ENCODE measurements around the gene ELFN1.

DNA sequence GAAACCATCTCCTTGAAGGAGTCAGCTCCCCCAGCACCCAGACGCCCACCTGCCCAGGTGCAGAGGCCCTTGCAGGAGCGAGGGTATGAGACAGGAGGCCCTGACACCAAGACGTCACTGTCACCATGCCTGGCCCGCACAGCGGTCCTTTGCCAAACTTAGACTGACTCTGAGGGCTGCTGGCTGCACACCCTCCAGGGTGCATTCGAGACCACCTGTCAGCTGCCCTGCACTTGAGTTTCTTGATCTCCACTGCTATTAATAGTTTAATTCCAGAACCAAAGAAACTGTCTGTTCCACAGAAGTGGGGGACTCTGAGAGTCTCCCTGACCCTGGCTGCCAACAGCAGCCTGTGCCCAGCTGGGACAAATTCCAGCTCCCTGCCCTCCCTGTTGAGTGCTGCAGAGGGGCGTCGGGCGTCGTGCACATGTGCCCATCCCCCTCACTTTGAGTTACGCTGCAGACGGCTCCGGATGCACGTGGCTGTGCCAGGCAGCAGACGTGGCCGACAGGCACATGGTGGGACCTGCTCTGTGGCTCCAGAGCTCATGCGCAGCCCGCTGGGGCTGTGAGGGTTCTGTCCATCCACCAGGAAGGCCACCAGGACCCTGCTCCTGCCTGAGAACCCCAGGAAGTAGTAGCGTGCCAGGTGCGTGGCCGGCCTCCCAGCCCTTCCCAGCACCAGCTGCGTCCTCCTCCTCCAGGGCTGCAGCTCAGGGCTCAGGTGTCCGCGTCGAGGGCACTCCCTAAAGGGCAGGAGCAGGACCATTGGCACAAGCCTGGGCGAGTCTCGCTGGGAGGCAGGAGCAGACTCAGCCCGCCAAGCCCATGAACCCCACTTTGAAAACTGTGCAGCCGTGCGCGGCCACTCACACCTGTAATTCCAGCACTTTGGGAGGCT lies 24.8 kb downstream of the ELFN1 start:
- TF ChIP-seq, protein P1, sequence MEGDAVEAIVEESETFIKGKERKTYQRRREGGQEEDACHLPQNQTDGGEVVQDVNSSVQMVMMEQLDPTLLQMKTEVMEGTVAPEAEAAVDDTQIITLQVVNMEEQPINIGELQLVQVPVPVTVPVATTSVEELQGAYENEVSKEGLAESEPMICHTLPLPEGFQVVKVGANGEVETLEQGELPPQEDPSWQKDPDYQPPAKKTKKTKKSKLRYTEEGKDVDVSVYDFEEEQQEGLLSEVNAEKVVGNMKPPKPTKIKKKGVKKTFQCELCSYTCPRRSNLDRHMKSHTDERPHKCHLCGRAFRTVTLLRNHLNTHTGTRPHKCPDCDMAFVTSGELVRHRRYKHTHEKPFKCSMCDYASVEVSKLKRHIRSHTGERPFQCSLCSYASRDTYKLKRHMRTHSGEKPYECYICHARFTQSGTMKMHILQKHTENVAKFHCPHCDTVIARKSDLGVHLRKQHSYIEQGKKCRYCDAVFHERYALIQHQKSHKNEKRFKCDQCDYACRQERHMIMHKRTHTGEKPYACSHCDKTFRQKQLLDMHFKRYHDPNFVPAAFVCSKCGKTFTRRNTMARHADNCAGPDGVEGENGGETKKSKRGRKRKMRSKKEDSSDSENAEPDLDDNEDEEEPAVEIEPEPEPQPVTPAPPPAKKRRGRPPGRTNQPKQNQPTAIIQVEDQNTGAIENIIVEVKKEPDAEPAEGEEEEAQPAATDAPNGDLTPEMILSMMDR (IDR thresholded peaks at IDR 0.05): no peak
- TF ChIP-seq POLR2A (IDR thresholded peaks at IDR 0.05): no peak
- TF ChIP-seq POLR2AphosphoS5 (IDR thresholded peaks at IDR 0.05): no peak
